H9 (cell line): ENCODE data around the gene GAL3ST1. TPM values are rescaled to one million over a fixed set of nuclear protein-coding genes. Genes with fewer than 3 reads are reported as not detected.

Experiments
- DNase-seq: peaks from one replicate; pipeline ENCODE4 v3.0.0-alpha.2; 2017
- H2AFZ ChIP-seq: one replicate; pipeline ENCODE4 v1.6.1; 2013; ENCODE audit warnings: mild to moderate bottlenecking, low read length, control low read depth, moderate library complexity
- H2AK5ac ChIP-seq: 2 replicates; pipeline ENCODE4 v1.6.1; 2013; ENCODE audit warnings: low read length, control low read depth, mixed read lengths; ENCODE audit not compliant: insufficient read length
- H2BK120ac ChIP-seq: one replicate; pipeline ENCODE4 v1.6.1; 2013; ENCODE audit warnings: low read depth, mild to moderate bottlenecking, low read length, control low read depth, inconsistent platforms; ENCODE audit not compliant: poor library complexity, severe bottlenecking
- H2BK12ac ChIP-seq: 2 replicates; pipeline ENCODE4 v1.6.1; 2013; ENCODE audit warnings: low read length, control low read depth, mixed read lengths, low read depth; ENCODE audit not compliant: insufficient read length
- H2BK15ac ChIP-seq: 2 replicates; pipeline ENCODE4 v1.6.1; 2013; ENCODE audit warnings: low read depth, low read length, control low read depth
- H2BK20ac ChIP-seq: one replicate; pipeline ENCODE4 v1.6.1; 2013; ENCODE audit warnings: low read depth, mild to moderate bottlenecking, low read length, control low read depth, inconsistent platforms; ENCODE audit not compliant: poor library complexity, severe bottlenecking
- H2BK5ac ChIP-seq: 2 replicates; pipeline ENCODE4 v1.6.1; 2013; ENCODE audit warnings: low read length, control low read depth, mixed read lengths; ENCODE audit not compliant: insufficient read length
- H3K14ac ChIP-seq: 2 replicates; pipeline ENCODE4 v1.6.1; 2013; ENCODE audit warnings: low read length, control low read depth; ENCODE audit not compliant: insufficient read depth
- H3K18ac ChIP-seq: 2 replicates; pipeline ENCODE4 v1.6.1; 2013; ENCODE audit warnings: low read depth, mild to moderate bottlenecking, mixed read lengths, low read length, control low read depth; ENCODE audit not compliant: insufficient read length
- H3K23ac ChIP-seq: 2 replicates; pipeline ENCODE4 v1.6.1; 2013; ENCODE audit warnings: low read length, control low read depth, mixed read lengths, low read depth; ENCODE audit not compliant: insufficient read length
- H3K23me2 ChIP-seq: 2 replicates; pipeline ENCODE4 v1.6.1; 2013; ENCODE audit warnings: low read depth, mild to moderate bottlenecking, mixed read lengths, low read length, control low read depth; ENCODE audit not compliant: insufficient read length, poor library complexity, severe bottlenecking
- H3K27ac ChIP-seq: 2 replicates; pipeline ENCODE4 v1.5.1; 2013; ENCODE audit warnings: low read length, control low read depth, mixed read lengths, low read depth; ENCODE audit not compliant: insufficient read length
- H3K27me3 ChIP-seq: 2 replicates; pipeline ENCODE4 v1.6.1; 2013; ENCODE audit warnings: low read length, control low read depth, inconsistent platforms; ENCODE audit not compliant: insufficient read depth
- H3K4ac ChIP-seq: 2 replicates; pipeline ENCODE4 v1.6.1; 2013; ENCODE audit warnings: low read depth, mild to moderate bottlenecking, control low read depth, inconsistent platforms, low read length, moderate library complexity
- H3K4me1 ChIP-seq: 2 replicates; pipeline ENCODE4 v1.6.1; 2013; ENCODE audit warnings: low read length, control low read depth, inconsistent platforms; ENCODE audit not compliant: insufficient read depth
- H3K4me2 ChIP-seq: 2 replicates; pipeline ENCODE4 v1.6.1; 2013; ENCODE audit warnings: low read length, control low read depth, mixed read lengths; ENCODE audit not compliant: insufficient read length, insufficient read depth
- H3K56ac ChIP-seq: 2 replicates; pipeline ENCODE4 v1.6.1; 2013; ENCODE audit warnings: low read depth, mild to moderate bottlenecking, mixed read lengths, low read length, control low read depth; ENCODE audit not compliant: insufficient read length
- H3K79me1 ChIP-seq: 2 replicates; pipeline ENCODE4 v1.6.1; 2013; ENCODE audit warnings: low read depth, mild to moderate bottlenecking, moderate library complexity, low read length, control low read depth, inconsistent platforms; ENCODE audit not compliant: insufficient read depth, poor library complexity, severe bottlenecking
- H3K79me2 ChIP-seq: 2 replicates; pipeline ENCODE4 v1.6.1; 2013; ENCODE audit warnings: low read length, control low read depth, inconsistent platforms; ENCODE audit not compliant: insufficient read depth
- H3K9ac ChIP-seq: 2 replicates; pipeline ENCODE4 v1.6.1; 2013; ENCODE audit warnings: low read length, control low read depth, mixed read lengths; ENCODE audit not compliant: insufficient read length; ENCODE audit errors: extremely low read depth
- H3K9me3 ChIP-seq: one replicate; pipeline ENCODE4 v1.6.1; 2013; ENCODE audit warnings: low read depth, low read length, inconsistent platforms; ENCODE audit not compliant: control insufficient read depth
- H3T11ph ChIP-seq: one replicate; pipeline ENCODE4 v1.6.1; 2013; ENCODE audit warnings: mild to moderate bottlenecking, low read length, control low read depth, inconsistent platforms
- H4K20me1 ChIP-seq: one replicate; pipeline ENCODE4 v1.6.1; 2013; ENCODE audit not compliant: control insufficient read depth, insufficient read length, insufficient read depth
- H4K5ac ChIP-seq: 2 replicates; pipeline ENCODE4 v1.6.1; 2013; ENCODE audit warnings: low read depth, mild to moderate bottlenecking, mixed read lengths, low read length, control low read depth; ENCODE audit not compliant: insufficient read length
- H4K8ac ChIP-seq: replicated peaks from 2 replicates; pipeline ENCODE4 v1.6.1; 2013; ENCODE audit warnings: low read length, control low read depth, mixed read lengths, low read depth; ENCODE audit not compliant: insufficient read length
- H4K91ac ChIP-seq: 2 replicates; pipeline ENCODE4 v1.6.1; 2013; ENCODE audit warnings: low read depth, mild to moderate bottlenecking, moderate library complexity, mixed read lengths, low read length, control low read depth; ENCODE audit not compliant: insufficient read length
- H3K27ac Mint-ChIP-seq, 3 experiments: 2 replicates in 2 of 3; 3 replicates in 1 of 3; pipeline ENCODE4 v1.8.0; 2020 to 2021; ENCODE audit warnings: mixed read lengths in 3 of 3, mild to moderate bottlenecking in 1 of 3, moderate library complexity in 1 of 3
- H3K27me3 Mint-ChIP-seq: 2 replicates; pipeline ENCODE4 v1.8.0; 2021; ENCODE audit warnings: low read depth, mild to moderate bottlenecking, moderate library complexity, mixed read lengths
- H3K36me3 Mint-ChIP-seq, 3 experiments: 2 replicates in 2 of 3; 3 replicates in 1 of 3; pipeline ENCODE4 v1.8.0; 2020 to 2021; ENCODE audit warnings: low read depth in 3 of 3, mixed read lengths in 3 of 3; ENCODE audit not compliant: insufficient read depth in 1 of 3
- H3K4me1 Mint-ChIP-seq, 2 experiments: 2 replicates each; pipeline ENCODE4 v1.8.0; 2020; ENCODE audit warnings: mixed read lengths in 2 of 2
- H3K4me3 Mint-ChIP-seq, 2 experiments: 2 replicates in 1 of 2; 3 replicates in 1 of 2; pipeline ENCODE4 v1.8.0; 2020 to 2021; ENCODE audit warnings: mild to moderate bottlenecking in 2 of 2, mixed read lengths in 2 of 2, moderate library complexity in 1 of 2
- H3K9me3 Mint-ChIP-seq, 2 experiments: 2 replicates in 1 of 2; 3 replicates in 1 of 2; pipeline ENCODE4 v1.8.0; 2020; ENCODE audit warnings: mild to moderate bottlenecking in 2 of 2, mixed read lengths in 2 of 2, moderate library complexity in 1 of 2
- CTCF ChIP-seq: fragments of 200-600 bp; sonication (generic); conservative IDR thresholded peaks from 3 replicates; pipeline ENCODE4 v1.8.0; 2021; ENCODE audit warnings: antibody characterized with exemption, mild to moderate bottlenecking
- WGBS: extraction: QIAGEN DNeasy Blood & Tissue Kit; methylation state at CpG from one replicate; pipeline ENCODE4 v1.1.7; 2013; ENCODE audit warnings: missing lambda C conversion rate, low lambda C conversion rate, mixed read lengths; ENCODE audit not compliant: insufficient read length; ENCODE audit errors: extremely low coverage; 5-methylcytosine and 5-hydroxymethylcytosine counted together
- total RNA-seq: library from RNA; stranded (reverse); gene quantifications from 2 replicates; pipeline ENCODE4 v1.2.1, GENCODE V29; 2021

Gene GAL3ST1
- total RNA-seq, 1 experiment from 2014 or later: 5.1 TPM

DNA sequence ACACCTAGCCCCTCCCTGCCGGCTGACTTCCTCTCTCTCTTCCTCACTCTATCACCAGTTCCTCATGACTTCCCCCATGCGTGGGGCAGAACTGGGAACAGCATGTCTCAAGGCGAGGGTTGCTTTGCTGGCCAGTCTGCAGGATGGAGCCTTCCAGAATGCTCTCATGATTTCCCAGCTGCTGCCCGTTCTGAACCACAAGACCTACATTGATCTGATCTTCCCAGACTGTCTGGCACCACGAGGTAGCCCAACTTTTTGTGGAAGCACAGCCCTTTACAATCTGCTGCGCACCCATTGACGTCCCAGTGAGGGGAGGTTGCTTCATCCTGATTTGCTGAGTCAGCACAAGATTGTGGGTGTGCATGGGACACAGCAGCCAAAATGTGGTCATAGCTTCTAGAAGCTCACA is 41.1 kb upstream of the GAL3ST1 start:
- Histone ChIP-seq H3K18ac (no peak overlapping the region), H3K4me2 (no peak overlapping the region), H3K79me1 (no peaks in the 10 kb centered on the region), H3K14ac (no peak overlapping the region), H3T11ph (no peak overlapping the region), H2AK5ac (no peak overlapping the region), H2BK120ac (no peak overlapping the region), H2BK12ac (no peak overlapping the region), H3K9ac (no peak overlapping the region), H3K9me3 (no peaks in the 10 kb centered on the region), H4K5ac (no peak overlapping the region), H3K23me2 (no peaks in the 10 kb centered on the region), H3K79me2 (no peaks in the 10 kb centered on the region), H2BK20ac (no peak overlapping the region), H4K20me1 (no peaks in the 10 kb centered on the region), H2BK5ac (no peak overlapping the region), H4K8ac (no peak overlapping the region), H3K27me3 (no peaks in the 10 kb centered on the region), H2BK15ac (no peak overlapping the region), H2AFZ (no peak overlapping the region), H3K4me1 (no peaks in the 10 kb centered on the region), H4K91ac (no peak overlapping the region), H3K23ac (no peak overlapping the region), H3K27ac (no peak overlapping the region), H3K56ac (no peak overlapping the region), H3K4ac (no peak overlapping the region)
- Mint-ChIP-seq H3K27me3 (no peaks in the 10 kb centered on the region), H3K9me3 (no peaks in the 10 kb centered on the region), H3K4me3 (no peak overlapping the region), H3K36me3 (peaks cover 43 to 82% (median 77%) of the 10 kb centered on the region in 3 experiments), H3K27ac (no peak overlapping the region), H3K4me1 (no peaks in the 10 kb centered on the region)
- no CpG with 5 or more reads among the region's 7 CpGs for WGBS
- no peak for DNase-seq
- no peak for TF ChIP-seq CTCF
